CD4-positive, alpha-beta T cell treated with Interferon alpha-2 for 1 hour (primary cell): ENCODE results near the gene GPRIN1.
"Not testable (repeated sequence)": the region's sequence is repeated elsewhere in the genome, so short reads cannot be mapped to it uniquely, and the experiment has no call there.

Experiments used
- DNase-seq, 2 donors: peaks; one replicate each; pipeline ENCODE4 v3.0.0-alpha.2; 2020 to 2022

Gene GPRIN1

DNA sequence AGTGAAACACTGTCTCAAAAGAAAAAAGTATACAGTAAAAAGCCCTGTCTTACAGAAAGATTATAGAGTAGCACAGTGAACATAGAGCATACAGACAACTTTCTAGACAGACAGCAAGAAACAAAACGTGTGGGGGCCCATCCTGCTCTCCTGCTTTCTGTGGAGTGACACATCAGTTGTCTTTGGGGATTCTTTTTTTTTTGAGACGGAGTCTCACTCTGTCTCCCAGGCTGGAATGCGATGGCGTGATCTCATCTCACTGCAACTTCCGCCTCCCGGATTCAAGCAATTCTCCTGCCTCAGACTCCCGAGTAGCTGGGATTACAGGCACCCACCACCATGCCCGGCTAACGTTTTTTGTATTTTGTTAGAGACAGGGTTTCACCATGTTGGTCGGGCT is 46.0 kb downstream of the GPRIN1 start:
- DNase-seq: no peak

DNA sequence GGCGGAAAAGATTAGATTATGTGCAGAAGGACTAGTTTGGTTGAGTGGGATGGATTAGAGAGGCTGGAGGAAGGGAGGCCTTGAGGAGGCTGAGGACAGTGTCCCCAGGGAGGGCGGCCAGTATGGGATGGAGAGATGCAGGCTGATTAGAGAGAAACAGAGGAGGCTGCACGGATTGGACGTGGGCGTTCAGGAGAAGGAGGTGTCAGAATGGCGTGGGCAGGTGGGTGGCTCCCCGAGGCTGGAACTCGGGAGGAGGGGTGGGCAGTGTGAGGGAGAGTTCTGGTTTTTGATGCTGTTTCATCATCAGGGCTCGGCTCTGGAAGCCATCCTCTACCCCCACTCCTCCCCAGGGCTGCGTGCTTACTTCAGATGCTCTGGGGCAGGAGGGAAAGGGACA is 47.8 kb downstream of the GPRIN1 start:
- no peak for DNase-seq

DNA sequence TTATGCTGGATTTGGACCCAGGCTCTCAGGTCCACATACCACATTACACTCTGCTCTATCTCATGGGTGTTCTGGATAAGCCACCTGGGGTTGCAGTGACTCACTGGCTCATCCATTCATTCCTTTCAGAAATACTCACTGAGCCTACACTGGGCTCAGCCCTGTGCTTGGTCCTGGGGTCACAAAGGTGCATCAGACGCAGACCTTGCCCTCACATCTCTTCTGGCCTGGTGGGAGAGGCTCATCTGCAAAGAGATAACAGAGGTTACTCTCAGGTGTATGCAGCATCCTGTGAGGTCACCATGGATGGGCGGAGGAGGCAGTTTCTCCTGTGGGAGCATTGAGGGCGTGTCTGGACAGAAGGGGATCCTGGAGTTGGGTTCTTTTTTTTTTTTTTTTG is 48.7 kb downstream of the GPRIN1 start:
- no peak for DNase-seq

DNA sequence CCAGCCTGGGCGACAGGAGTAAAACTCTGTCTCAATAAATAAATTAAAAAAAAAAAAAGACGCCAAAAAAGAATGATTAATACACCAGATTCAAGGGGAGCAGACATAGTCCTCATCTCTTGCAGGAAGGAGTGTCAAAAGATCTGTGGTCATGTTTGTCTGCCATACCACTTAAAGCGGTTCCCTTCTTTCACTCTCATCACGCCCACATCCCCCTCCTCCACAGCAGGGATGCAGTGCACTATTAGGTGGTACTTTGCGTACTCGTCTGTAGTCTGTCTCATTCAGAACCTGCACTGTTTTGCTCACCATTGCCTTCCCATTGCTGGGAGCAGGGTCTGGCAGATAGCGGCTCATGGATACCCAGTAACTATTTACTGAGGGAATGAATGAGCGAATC is 49.6 kb downstream of the GPRIN1 start:
- no peak for DNase-seq

DNA sequence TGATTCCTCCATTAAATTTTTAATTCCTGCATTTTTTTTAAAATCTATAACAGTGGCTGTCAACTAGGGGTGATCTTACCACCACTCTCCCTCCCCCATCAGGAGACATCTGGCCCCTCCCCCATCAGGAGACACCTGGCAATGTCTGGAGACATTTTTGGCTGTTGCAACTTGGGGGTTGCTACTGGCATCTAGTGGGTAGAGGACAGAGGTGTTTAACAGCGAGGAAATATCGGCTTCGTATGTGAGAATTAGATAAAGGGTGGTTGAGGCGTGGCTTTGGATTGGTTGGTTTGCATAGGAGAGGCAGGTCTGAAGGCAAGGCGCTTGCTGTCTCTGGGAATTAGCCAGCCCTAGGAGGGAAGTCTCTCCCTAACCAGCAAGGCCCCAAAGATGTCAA is 50.3 kb downstream of the GPRIN1 start:
- DNase-seq: peak; percentile 48 to 54

DNA sequence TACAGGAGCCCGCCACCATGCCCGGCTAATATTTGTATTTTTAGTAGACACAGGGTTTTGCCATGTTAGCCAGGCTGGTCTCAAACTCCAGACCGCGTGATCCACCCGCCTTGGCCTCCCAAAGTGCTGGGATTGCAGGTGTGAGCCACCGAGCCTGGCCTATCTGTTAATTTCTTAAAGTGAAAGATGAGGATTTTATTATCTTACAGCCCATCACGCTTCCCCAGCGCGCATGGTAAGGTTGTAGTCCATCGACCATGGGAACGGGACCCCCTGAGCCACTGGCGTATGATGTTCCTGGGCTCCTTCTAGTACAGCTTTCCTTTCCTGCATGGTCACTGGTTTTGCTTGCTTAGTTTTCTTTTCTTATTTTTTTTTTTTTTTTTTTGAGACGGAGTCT is 52.1 kb downstream of the GPRIN1 start:
- no peak for DNase-seq

DNA sequence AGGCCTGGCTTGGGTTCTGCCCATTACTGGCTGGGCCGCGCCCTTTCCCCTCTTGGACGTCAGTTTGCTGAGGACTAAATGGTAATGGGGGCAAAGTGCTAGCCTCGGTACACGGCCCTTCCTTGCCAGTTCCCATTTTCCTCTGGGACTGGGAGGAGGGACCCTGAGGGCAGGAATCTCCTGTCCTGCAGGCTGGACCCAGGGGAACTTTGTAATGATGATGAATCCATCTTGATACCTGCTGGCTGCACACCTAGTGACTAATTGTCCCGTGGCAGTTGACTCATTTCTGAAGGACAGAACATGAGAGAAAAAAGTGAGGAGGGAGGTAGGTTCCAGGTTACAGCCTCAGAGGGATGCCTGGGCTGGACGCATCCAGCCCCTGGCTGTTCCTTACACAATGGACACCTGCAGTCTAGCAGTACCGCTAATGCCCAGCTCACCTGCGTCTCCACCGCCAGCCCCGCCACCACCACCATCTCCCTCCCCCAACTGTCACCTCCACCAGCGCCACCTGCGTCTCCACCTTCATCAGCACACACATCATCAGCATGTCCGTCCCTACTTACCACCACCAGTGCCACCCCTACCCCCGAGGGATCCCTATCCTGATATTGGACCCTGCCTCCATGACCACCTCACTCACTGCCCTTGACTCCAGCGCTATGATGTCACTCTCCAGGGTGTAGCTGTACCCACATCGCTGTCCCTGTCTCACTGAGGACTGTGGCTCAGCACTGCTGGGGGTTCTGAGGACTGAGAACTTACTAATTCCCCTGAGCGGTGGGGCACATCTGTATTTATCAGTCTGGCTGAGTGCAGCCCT is 56.5 kb downstream of the GPRIN1 start:
- no peak for DNase-seq

DNA sequence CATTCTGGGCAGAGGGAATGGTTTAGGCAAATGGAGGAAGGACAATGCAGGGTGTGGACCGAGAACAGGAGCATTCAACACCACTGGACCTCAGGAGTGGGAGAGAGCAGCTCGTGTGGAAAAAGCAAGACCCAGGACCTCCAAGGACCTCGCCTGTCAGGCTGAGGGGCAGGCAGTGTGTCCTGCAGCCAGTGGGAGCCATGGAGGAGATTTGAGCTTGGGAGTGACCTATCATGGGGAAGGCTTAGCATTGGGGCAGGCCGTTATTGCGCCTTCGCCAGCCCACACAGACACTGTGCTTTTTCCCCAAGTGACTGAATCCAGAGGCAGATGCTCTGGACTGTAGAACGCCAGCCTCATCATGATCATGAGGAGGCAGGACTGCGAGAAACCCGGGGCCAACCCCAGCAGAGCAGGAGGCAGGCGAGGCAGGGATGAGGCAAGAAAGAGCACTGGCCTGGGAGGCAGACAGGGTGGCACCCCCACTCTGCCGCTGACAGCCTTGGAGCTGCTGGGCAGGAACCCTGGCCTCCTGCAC is 57.6 kb downstream of the GPRIN1 start:
- DNase-seq: no peak

DNA sequence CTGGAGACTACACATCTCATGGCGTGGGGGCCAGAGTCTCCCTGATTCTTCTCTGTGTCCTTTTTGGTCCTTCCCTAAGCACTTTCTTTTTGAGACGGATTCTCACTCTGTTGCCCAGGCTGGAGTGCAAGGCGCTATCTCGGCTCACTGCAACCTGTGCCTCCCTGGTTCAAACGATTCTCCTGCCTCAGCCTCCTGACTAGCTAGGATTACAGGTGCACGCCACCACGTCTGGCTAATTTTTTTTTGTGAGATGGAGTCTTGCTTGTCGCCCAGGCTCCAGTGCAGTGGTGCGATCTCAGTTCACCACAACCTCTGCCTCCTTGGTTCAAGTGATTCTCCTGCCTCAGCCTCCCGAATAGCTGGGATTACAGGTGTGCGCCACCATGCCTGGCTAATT is 59.0 kb downstream of the GPRIN1 start:
- not testable (repeated sequence) for DNase-seq

DNA sequence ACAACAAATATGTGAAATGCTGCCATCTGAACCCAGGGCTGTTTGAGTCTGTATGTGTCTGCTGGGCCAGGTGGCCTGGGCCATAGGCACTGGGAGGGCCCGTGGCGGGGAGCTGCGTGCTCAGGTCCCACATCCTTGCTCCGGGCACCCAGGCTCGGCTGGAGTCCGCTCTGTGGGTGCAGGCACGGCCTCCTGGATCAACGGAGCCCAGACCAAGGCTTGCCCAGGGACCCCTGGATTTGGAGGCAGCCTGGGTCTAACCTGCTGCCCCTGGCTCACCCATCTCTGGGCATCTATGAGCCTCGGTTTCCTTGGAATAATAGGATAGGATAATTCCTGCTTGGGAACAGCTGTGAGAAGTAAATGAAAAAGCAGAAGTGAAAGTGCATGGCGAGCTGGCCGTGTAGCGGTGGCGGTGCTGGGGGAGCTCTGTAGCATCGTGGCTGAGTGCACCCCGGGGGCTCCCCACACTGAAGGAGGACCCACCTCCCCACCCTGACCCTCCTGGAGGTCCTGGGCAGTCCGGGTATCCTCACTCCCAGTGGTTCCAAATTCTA is 59.6 kb downstream of the GPRIN1 start:
- no peak for DNase-seq

DNA sequence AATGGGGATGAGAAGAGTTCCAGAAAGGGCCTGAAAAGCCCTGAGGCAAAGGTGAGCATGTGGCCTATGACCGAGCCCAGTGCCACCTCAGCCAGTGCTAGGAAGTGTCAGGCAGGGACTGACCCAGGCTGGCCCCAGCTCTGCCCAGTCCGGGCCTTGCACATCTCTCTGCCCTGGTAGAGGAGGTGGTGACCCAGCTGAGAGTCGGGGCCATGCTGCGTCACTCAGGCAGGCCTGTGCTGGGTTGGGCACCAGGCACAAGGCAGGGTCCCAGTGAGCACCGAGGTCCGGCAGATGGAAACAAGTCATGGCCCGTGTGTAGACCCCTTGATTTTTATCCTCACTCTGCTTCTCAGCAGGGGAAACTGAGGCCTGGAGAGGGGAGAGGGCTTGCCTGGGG is 60.1 kb downstream of the GPRIN1 start:
- no peak for DNase-seq

DNA sequence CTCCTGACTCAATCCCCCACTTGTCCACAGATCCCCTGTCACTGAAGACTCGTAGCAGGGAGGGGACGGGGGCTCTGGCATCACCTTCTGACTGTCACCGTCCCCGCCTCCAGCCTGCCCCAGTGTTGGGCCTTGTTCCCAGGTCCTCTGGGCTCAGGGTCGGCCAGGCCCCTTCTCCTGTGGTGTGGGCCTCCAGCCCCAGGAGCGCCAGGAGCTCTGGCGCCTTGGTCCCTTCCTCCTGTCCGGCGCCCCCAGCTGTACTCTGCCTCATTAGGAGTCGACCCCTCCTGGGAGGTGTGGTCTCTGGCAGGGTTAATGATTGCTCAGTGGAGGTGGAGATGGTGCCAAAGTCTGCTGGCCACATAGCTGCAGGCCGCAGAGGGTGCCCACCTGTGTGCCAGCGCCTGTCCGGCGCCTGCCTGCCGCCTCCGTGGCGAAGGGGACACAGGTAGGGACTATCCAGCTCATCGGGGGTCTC is 61.0 kb downstream of the GPRIN1 start, which contains the start of gene CDHR2:
Gene CDHR2 (plus strand): TSS at position 376 of the 478 bp plus-strand sequence. CDS start 16,011 bp downstream, outside the sequence.
- DNase-seq: no peak

DNA sequence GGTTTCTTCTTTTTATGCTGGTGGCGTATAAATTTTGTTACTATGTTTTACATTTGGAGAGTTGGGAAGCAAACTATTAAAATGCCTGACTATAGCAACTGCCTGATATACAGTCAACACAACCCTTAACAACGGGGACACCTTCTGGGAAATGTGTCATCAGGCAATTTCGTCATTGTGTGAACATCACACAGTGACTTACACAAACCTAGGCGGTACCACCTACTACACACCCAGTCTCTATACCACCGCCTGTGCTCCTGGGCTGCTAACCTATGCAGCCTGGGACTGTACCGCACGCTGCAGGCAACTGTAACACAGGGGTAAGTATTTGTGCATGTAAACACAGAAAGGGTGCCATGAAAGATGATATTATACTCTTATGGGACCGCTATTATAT is 62.2 kb downstream of the GPRIN1 start:
- DNase-seq: peak; percentile 52 to 57
